Left renal pelvis (tissue), 4 donors: ENCODE measurements around the gene NECTIN2. TPM values are rescaled to one million over a fixed set of nuclear protein-coding genes. Genes with fewer than 3 reads are reported as not detected.
"Not testable (repeated sequence)": the region's sequence is repeated elsewhere in the genome, so short reads cannot be mapped to it uniquely, and the experiment has no call there.

Experiments
- DNase-seq, 4 donors: peaks; one replicate each; pipeline ENCODE4 v3.0.0-alpha.2; 2013; ENCODE audit warnings: low read depth in 4 of 4, low spot score in 3 of 4
- polyA plus RNA-seq, 4 donors: library from polyadenylated mRNA; unstranded; fragments of 120-200 nt; gene quantifications; one replicate each; pipeline ENCODE4 v1.2.1, GENCODE V29; 2013; ENCODE audit not compliant: insufficient read length in 4 of 4

NECTIN2 gene
- polyA plus RNA-seq, 4 donors: 74.3 to 165 (median 151) TPM

- DNase-seq: no peak
These were observed 58.4 kb downstream of the NECTIN2 start for GRCh38 chr19:44904426-44904994.

- DNase-seq: no peak
These were observed 59.5 kb downstream of the NECTIN2 start, which contains the start of gene APOE for GRCh38 chr19:44905437-44906160. Gene APOE (plus strand): TSS chr19:44905796. CDS start chr19:44906625, 829 bp downstream.

DNA sequence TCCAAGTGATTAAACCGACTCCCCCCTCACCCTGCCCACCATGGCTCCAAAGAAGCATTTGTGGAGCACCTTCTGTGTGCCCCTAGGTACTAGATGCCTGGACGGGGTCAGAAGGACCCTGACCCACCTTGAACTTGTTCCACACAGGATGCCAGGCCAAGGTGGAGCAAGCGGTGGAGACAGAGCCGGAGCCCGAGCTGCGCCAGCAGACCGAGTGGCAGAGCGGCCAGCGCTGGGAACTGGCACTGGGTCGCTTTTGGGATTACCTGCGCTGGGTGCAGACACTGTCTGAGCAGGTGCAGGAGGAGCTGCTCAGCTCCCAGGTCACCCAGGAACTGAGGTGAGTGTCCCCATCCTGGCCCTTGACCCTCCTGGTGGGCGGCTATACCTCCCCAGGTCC lies 61.5 kb downstream of the NECTIN2 start:
- DNase-seq: no peak

- DNase-seq: no peak
These were observed 62.2 kb downstream of the NECTIN2 start for GRCh38 chr19:44908074-44908835.

- no peak for DNase-seq
These were observed 62.8 kb downstream of the NECTIN2 start for GRCh38 chr19:44908836-44909261.

- DNase-seq: no peak
These were observed 63.7 kb downstream of the NECTIN2 start for GRCh38 chr19:44909775-44910174.

DNA sequence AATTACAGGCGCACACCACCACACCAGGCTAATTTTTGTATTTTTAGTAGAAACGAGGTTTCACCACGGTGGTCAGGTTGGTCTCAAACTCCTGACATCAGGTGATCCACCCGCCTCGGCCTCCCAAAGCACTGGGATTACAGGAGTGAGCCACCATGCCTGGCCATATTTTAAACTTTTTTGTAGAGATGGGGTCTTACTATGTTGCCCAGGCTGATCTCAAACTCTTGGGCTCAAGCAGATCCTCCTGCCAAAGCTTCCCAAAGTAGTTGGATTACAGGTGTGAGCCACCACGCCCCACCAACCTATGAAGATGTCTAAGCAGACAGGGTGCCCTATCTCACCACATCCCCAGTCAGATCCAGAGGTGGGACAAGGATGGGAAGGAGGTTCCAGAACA lies 65.8 kb downstream of the NECTIN2 start:
- not testable (repeated sequence) for DNase-seq

DNA sequence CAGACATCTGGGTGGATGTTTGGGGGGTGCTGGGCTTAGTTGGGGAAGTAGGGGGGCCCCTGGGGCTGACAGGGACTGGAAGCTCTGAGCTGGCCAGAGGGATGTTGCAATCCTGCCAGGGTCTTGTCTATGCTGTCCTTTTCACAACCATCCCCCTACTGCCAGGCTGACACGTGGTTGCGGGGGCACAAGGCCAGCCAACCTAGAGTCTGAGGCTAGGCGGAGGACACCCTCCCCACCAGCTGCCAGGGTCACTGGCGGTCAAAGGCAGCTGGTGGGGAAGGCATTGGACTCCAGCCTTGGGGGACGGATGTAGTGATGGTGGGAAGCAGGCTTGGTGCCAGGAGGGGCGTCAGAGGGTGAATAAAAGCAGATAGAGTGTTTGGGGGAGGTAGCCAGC lies 66.8 kb downstream of the NECTIN2 start:
- no peak for DNase-seq

DNA sequence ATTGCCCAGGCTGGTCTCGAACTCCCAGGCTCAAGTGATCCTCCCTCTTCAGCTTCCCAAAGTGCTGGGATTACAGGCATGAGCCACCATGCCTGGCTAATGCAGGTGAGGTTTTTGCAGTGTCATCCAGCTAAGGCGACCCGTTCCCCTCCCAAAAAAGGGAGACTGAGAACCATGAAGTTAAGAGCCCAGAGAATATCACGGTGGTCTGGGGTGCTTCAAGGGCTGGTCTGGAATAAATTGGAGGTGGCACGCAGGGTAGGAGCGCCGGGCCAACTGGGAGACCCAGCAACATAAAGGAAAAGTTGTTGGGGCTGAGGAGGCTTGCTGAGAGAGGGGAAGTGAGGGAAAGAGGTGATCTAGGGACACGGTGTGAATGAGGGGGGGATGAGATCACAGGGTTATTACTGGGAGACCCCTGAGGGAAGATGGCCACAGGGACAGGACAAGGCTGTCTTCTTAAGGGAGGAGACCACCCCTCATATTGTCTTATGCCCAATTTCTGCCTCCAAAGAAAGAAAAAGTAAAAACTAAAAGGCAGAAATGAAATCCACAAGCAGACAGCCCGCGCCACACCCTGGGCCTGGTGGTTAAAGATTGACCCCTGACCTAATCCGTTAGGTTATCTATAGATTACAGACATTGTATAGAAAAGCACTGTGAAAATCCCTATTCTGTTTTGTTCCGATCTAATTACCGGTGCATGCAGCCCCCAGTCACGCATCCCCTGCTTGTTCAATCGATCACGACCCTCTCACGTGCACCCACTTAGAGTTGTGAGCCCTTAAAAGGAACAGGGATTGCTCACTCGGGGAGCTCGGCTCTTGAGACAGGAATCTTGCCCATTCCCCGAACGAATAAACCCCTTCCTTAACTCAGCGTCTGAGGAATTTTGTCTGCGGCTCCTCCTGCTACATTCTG lies 67.7 kb downstream of the NECTIN2 start:
- not testable (repeated sequence) for DNase-seq

DNA sequence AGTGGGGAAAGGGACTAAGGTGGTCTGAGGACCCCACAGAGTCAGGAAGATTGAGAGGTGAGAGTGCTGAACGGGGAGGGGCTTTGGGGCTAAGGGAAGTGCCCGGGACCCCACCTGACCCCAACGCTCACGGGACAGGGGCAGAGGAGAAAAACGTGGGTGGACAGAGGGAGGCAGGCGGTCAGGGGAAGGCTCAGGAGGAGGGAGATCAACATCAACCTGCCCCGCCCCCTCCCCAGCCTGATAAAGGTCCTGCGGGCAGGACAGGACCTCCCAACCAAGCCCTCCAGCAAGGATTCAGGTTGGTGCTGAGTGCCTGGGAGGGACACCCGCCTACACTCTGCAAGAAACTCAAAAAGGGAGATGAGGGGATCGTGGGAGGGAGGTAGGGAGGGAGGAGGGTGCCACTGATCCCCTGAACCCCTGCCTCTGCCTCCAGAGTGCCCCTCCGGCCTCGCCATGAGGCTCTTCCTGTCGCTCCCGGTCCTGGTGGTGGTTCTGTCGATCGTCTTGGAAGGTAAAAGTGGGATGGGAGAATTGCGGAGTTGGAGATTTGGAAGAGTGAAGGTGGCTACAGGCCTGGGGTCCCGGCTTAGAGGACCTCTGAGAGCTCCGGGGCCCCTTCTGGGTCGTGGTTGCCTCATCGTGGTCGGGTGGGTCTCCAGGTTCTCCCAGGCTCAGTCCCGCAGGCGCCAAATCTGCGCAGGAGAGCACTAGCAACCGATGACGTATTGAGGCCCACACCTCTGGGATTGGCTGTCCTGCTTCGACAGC lies 68.5 kb downstream of the NECTIN2 start, which contains the start of gene APOC1:
Gene APOC1 (plus strand): TSS at position 176 of the 774 bp plus-strand sequence. CDS start 284 bp downstream, at position 460.
- DNase-seq: peak; percentile 75 to 88 (median 80)

DNA sequence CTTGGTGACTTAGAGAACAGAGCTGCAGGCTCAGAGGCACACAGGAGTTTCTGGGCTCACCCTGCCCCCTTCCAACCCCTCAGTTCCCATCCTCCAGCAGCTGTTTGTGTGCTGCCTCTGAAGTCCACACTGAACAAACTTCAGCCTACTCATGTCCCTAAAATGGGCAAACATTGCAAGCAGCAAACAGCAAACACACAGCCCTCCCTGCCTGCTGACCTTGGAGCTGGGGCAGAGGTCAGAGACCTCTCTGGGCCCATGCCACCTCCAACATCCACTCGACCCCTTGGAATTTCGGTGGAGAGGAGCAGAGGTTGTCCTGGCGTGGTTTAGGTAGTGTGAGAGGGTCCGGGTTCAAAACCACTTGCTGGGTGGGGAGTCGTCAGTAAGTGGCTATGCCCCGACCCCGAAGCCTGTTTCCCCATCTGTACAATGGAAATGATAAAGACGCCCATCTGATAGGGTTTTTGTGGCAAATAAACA lies 78.2 kb downstream of the NECTIN2 start:
- no peak for DNase-seq

GRCh38 chr19:44925114-44925891 lies 79.2 kb downstream of the NECTIN2 start:
- DNase-seq: no peak

DNA sequence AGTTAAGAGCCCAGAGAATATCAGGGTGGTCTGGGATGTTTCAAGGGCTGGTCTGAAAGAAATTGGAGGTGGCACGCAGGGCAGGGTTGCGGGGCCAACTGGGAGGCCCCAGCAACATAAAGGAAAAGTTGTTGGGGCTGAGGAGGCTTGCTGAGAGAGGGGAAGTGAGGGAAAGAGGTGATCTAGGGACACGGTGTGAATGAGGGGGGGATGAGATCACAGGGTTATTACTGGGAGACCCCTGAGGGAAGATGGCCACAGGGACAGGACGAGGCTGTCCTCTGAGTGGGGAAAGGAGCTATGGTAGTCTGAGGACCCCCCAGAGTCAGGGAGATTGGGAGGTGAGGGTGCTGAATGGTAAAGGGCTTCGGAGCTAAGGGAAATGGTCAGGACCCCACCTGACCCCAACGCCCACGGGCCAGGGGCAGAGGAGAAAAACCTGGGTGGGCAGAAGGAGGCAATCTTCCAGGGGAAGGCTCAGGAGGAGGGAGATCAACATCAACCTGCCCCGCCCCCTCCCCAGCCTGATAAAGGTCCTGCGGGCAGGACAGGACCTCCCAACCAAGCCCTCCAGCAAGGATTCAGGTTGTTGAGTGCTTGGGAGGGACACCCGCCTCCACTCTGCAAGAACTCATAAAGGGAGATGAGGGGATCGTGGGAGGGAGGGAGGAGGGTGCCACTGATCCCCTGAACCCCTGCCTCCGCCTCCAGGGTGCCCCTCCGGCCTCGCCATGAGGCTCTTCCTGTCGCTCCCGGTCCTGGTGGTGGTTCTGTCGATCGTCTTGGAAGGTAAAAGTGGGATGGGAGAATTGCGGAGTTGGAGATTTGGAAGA lies 80.4 kb downstream of the NECTIN2 start:
- not testable (repeated sequence) for DNase-seq

DNA sequence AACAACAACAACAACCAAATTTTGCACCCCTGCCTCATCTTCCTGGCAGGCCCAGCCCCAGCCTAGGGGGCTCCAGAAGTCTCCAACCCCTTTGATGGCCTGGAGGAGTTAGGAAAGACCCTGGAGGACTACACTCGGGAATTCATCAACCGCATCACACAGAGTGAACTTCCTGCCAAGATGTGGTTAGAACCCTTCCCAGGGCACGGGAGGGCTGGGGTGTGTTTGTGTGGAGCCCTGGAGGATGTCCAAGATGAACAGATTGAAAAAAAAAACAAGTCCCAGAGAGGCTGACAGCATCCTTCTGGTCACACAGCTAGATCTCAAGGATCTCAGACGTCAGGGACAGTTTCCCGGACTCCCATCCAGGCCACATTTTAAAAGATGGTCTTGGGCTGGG lies 81.6 kb downstream of the NECTIN2 start:
- no peak for DNase-seq

DNA sequence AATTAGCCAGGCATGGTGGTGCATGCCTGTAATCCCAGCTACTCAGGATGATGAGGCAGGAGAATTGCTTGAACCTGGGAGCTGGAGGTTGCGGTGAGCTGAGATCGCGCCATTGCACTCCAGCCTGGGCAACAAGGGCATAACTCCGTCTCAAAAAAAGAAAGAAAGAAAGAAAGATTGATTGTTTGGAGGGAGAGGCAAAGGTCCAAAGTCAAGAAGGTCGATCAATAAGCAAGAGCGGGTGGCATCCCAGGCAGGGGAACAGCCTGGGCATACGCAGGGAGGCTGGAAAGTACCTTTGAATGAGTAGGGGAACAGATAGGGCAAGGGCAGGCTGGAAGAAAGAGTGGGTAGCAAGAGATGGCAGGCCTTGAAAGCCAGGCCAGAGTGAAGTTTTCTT lies 84.0 kb downstream of the NECTIN2 start:
- DNase-seq: no peak

DNA sequence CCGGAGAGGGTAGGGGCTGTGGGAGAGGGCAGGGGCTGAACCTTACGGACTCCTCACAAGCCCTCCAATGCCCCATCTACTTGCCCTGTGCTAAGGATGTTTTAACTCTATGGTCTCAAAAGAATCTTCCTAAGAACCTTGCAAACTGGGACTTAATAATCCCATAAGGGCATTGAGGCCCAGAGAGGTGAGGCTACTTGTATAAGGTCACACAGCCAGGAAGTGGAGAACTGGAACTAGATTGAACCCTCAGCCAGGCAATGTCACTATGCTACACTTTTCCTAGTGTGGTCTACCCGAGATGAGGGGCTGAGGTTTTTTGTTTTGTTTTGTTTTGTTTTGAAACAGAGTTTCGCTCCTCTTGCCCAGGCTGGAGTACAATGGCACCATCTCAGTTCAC lies 85.4 kb downstream of the NECTIN2 start:
- DNase-seq: no peak
